ENCODE results near the gene GATD1.

The GATD1 gene

DNA sequence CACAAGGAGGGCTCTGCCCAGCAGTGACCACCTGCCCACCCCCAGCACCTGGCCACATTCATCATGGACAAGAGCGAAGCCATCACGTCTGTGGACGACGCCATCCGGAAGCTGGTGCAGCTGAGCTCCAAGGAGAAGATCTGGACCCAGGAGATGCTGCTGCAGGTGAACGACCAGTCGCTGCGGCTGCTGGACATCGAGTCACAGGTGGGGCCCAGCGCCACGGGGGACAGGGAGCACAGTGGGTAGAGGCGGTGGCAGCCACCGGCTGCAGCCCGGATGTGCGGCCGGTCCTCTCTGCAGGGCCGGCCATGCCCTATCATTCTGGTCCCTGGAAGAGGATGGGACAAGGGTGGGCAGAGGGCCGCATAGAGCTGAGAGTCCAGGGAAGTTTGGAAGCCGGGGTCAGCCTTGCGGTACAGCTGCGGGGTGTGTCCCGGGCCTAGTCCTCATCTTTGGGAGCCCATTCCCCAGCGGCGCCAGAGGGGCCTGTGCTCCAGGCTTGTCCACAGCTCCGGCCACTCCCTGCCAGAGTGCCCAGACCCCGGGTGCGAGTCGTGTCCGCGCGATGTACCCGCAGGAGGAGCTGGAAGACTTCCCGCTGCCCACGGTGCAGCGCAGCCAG lies 57.2 kb downstream of the GATD1 start:
- peak in 1 of 10 donors; percentile 66 for DNase-seq

GRCh38 chr11:719214-720016 lies 57.9 kb downstream of the GATD1 start:
- intact Hi-C loops (cut with DNase I): loop anchor here (5.0 kb wide), 1 partner anchor 162 kb away; no protein-coding TSS in a partner anchor
- peak in 3 of 10 donors; percentile 71 to 80 (median 72) for DNase-seq

More for the DNA sequence above, 57.2 kb downstream of the GATD1 start:
- intact Hi-C loops (cut with DNase I): loop anchor here (5.0 kb wide), 1 partner anchor 163 kb away; no protein-coding TSS in a partner anchor

All from posterior cingulate gyrus (tissue), 11 donors.